Measurements from ENCODE around the gene MXRA8.
"Not testable (repeated sequence)": the region's sequence is repeated elsewhere in the genome, so short reads cannot be mapped to it uniquely, and the experiment has no call there.

- TF ChIP-seq CTCF (IDR thresholded peaks at IDR 0.05; ENCODE audit: borderline replicate concordance, extremely low read depth, low read length, poor library complexity, severe bottlenecking); EZH2 (IDR thresholded peaks at IDR 0.05; ENCODE audit: borderline replicate concordance, low read depth, low read length, severe bottlenecking): not testable (repeated sequence)
Measured at GRCh38 chr1:1385339-1385738, 27.0 kb upstream of the MXRA8 start.

Data from DND-41 (cell line).